Middle frontal gyrus (tissue), 1 donor: ENCODE measurements around the gene SAPCD2.
"Not testable (repeated sequence)": the region's sequence is repeated elsewhere in the genome, so short reads cannot be mapped to it uniquely, and the experiment has no call there.

Experiments
- DNase-seq: peaks from one replicate; pipeline ENCODE4 v3.0.0-alpha.2; 2015; ENCODE audit warnings: low spot score; ENCODE audit errors: extremely low spot score

The SAPCD2 gene

DNA sequence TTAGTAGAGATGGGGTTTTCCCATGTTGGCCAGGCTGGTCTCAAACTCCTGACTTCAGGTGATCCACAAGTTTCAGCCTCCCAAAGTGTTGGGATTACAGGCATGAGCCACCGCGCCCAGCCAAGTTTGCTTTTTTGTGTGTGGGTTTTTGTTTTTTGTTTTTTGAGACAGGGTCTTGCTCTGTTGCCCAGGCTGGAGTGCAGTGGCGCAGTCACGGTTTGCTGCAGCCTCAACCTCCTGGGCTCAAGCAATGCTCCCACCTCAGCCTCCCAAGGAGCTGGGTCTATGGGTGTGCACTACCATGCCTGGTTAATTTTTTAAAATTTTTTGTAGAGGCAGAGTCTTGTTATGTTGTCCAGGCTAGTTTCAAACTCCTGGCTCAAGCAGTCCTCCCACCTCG lies 36.9 kb downstream of the SAPCD2 start:
- not testable (repeated sequence) for DNase-seq

DNA sequence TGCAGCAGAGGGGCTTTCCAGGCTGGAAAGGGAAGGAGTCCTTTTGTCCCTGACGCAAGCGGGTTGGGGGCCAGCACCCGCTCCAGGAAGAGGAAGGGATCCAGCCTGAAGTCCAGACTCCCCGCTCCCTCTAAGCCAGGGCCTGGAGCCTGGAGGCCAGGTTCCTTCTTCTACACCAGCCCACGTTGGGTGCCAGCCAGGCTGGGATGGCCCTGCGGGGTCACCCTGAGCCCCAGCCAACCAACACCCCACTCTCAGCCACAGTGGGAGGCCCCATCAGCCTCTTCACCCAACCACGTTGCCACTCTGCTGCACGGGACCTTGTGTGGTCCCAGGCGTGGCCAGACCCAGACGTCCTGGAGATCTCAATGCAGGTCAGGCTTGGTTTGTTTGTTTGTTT lies 37.5 kb downstream of the SAPCD2 start:
- DNase-seq: no peak

GRCh38 chr9:137031904-137032640 lies 38.3 kb downstream of the SAPCD2 start, which contains the start of gene FUT7:
TSS of gene FUT7 (minus strand) at chr9:137032088. CDS start at chr9:137031991, 97 bp downstream.
- no peak for DNase-seq

- DNase-seq: no peak
Measured at GRCh38 chr9:137030538-137031527, 39.5 kb downstream of the SAPCD2 start.

DNA sequence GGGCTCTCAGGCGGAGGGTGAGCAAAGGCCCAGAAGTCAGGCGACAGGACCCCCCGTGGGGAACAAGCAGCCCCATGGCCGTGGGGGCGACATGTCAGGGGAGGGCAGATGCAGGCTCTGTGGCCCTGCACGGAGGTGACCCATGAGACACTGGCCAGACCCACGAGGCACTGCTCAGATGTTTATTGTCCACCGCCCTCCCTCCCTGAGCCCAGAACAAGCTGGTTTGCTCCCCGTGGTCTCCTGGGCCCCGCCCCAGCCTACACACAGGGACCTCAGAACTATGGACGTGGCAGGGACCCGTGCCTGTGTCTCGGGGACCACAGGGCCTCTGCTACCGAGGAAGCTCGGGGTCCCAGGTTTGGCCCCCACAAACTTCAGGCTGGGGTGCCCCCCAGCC lies 40.4 kb downstream of the SAPCD2 start:
- DNase-seq: no peak

DNA sequence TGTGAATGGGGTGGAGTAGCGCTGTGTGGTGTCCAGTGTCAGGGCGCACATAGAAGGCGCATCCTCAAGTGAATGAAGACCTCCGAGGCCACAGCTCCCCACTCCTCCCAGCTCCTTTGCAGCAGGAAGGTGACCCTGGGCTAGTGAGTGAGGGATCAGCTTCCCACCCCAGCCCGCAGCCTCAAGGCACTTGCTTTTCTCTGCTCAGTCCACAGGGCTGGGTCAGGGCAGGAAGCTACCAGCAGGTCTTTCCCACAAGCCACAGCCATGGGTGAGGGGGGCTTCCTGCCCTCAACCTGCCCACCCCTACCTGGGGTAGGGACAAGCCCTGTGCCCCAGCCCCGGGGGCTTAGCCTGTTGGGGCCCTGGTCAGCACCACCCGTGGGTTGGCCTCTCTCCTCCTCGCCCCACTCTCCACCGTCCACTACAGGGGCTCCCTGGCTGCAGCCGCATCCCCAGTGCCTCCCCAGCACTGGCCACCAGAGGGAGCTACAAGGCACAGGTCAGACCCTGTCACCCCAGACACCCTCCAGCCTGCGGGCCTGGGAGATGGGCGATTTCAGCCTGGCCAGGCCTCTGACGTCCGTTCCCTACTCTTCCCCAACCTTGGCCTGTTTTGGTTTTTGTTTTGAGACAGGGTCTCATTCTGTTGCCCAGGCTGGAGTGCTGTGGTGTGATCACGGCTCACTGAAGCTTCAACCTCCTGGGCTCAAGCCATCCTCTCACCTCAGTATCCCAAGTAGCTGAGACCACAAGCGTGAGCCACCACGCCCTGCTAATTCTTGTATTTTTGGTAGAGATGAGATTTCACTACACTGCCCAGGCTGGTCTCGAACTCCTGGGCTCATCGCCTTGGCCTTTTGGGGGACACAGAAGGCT lies 41.1 kb downstream of the SAPCD2 start:
- no peak for DNase-seq

- peak; percentile 69 for DNase-seq
Measured at GRCh38 chr9:137028263-137029057, 41.9 kb downstream of the SAPCD2 start.

DNA sequence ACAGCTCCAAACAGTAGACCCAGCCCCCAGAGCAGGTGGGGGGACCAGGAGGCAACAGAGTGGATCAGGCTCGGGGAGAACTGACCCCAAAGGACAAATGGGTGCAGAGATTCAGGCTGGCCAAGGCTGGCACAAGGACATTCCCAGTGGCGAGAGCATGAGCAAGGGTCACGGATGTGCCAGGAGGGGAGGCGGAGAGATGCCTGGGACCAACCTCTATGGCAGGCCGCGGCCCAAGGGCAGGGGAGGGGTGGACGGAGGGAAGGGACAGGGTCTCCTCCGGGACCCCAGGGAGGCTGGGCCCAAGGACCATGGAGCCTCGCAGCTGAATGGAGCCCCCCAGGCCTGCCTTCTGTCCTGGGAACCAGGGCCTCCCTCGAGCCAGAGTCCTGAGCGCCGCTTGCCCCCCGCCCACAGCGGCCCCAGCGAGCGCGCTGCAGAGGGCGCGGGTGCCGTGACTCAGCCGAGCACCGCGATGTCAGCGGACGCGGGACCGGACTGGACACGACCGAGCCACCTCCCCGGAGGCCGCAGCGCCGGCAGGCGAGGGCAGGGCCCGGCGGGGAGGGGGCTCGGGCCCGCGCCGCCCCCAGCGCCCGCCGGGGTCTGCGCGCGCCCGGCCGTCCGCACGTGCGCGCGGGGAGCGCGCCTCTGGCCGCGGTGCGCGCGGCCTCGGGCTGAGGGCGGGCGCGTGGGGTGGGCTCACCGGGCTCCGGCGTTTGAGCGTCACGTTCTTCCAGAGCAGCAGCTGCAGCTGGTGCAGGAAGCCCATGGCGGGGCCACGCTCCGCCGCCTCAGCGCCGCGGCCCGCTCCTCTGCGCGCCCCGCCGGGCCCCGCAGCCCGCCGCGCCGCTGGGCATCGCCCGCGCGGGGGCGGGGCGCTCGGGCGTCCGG lies 42.7 kb downstream of the SAPCD2 start, which contains the start of gene ABCA2:
ABCA2 (minus strand) TSS at position 869 of the 894 bp plus-strand sequence; CDS start at position 772, 97 bp downstream.
- no peak for DNase-seq

GRCh38 chr9:137026828-137027227 lies 43.5 kb downstream of the SAPCD2 start:
- no peak for DNase-seq

DNA sequence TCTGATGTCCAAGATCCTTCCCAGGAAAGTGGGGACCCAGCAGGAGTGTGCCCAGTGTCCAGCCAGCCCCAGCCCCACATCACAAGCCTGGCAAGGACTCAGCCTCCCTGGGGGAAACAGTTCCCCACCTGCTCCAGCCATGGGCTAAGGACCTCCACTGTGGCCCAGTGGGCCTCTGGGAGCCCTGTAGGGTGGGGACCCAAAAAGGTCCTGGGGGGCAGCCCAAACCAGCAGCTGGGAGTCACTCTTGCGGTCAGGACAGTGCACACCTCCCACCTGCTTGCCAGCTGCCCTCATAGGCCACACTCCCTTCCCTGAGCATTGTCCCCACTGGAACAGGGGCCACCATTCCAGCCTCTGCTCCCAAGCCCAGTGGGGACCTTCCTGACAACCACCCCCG lies 44.0 kb downstream of the SAPCD2 start:
- no peak for DNase-seq

DNA sequence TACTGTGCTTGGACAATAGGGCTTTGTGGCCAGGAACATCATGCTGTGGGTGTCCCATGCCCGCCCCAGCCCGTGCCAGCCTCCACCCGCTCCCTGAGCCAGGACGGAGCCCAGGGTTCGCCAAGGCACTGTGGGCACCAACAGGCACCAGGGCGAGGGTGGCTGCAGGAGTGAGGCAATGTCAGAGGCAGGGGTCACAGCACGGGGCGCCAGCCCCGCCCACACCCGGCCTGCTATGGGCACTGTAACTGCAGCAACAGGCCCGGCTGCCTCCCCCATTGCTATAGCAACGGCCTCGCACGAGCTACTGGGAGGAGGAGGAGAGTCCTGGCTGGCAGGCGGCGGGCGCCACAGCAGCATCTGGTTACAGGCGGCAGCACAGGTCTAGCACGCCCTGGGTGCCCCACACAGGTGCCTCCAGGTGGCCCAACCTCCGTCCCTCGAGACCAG lies 44.8 kb downstream of the SAPCD2 start:
- DNase-seq: peak; percentile 88

DNA sequence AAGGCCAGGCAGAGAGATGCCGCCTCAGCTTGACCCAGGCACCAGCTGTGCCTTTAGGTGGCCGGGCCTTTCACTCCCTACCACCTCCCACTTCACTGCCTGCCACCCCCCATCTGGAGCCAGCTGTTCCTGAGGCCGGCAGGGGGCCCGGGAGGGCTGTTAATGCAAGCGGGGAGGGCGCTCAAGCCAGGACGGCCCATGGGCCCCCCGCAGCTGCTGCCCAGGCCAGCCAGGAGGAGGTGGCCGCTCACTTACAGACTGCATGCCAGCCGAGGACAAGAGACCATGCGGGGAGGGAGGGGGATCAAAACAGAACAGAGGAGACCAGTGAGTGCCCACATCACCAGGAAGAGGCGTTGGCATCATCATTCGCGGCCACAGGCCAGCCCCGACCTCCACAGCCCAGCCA lies 46.8 kb downstream of the SAPCD2 start:
- DNase-seq: no peak

- DNase-seq: no peak
Measured at GRCh38 chr9:137023157-137023556, 47.2 kb downstream of the SAPCD2 start.

DNA sequence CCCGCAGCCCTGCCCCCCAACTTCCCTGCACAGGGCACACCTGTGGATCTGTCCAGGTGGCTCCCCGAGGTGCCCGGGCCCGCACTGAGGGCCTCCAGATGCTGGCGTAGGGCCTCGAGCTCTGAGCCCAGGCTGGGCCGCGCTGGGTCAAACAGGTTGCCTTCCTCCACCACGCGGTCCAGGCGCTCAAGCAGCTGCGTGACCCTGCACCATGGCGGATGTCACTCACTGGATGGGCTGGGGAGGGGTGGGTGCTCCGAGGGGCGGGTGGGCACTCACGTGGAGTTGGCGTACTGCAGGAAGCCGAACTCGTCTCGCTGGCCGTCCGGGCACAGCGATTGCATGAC lies 47.7 kb downstream of the SAPCD2 start:
- no peak for DNase-seq

GRCh38 chr9:137021979-137022661 lies 48.2 kb downstream of the SAPCD2 start:
- DNase-seq: peak; percentile 60

GRCh38 chr9:137021568-137021978 lies 48.8 kb downstream of the SAPCD2 start:
- DNase-seq: no peak

DNA sequence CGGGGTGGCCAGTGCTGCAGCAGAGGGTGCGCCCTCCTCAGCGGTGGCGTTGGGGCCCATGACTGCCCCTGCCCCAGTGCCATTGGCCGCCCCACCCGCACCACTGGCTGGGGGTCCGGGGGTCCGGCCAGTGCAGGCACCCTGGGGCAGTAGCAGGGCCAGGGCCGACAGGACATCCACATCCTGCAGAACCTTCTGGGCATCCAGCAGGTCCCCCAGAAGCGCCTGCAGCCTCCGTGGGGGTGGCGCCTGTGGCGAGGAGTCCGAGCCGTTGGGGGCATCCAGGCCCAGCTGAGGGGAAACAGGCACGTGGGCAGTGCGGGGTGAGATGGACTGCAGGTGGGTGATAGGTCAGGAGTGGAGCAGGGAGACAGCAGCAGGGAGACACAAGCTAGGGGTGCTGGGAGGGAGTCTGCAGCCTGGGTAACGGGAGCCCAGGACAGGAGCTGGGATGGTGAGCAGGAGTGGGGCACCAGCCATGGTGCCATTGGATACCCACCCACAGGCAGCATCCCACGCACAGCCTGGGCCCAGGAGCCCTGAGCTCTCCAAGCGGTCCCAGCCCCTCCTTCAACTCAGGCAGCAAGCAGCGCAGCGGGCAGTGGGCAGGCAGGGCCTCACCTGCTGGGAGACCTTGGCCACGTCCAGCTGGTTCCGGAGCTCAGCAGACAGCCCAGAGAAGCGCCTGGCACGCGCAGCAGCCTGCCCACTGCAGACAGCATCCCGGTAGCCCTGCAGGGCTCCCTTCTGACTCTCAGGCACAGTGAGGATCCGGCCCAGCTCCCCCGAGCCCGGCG lies 49.4 kb downstream of the SAPCD2 start:
- DNase-seq: no peak
